Suprapubic skin (tissue), 4 donors: Measurements from ENCODE around the gene YIPF3.
"Not testable (repeated sequence)": the region's sequence is repeated elsewhere in the genome, so short reads cannot be mapped to it uniquely, and the experiment has no call there.

ENCODE experiments used
- POLR2A ChIP-seq, 2 donors: fragments of 450-650 bp; IDR thresholded peaks; one replicate each; pipeline ENCODE4 v1.6.1; 2017; ENCODE audit warnings: antibody characterized with exemption in 2 of 2, mild to moderate bottlenecking in 2 of 2, moderate library complexity in 2 of 2
- POLR2AphosphoS5 ChIP-seq, 3 donors: sonication (generic); formaldehyde crosslinking; IDR thresholded peaks; one replicate each; pipeline ENCODE4 v1.6.1; 2017; ENCODE audit warnings: antibody characterized with exemption in 3 of 3
- TF ChIP-seq, protein P1 (sequence below), 2 donors: fragments of 200-600 bp in 1 of 2; fragments of 450-650 bp in 1 of 2; sonication (generic) in 1 of 2; IDR thresholded peaks; one replicate each; pipeline ENCODE4 v1.5.1; 2016 to 2019; ENCODE audit warnings: antibody characterized with exemption in 2 of 2, mild to moderate bottlenecking in 1 of 2, moderate library complexity in 1 of 2

DNA sequence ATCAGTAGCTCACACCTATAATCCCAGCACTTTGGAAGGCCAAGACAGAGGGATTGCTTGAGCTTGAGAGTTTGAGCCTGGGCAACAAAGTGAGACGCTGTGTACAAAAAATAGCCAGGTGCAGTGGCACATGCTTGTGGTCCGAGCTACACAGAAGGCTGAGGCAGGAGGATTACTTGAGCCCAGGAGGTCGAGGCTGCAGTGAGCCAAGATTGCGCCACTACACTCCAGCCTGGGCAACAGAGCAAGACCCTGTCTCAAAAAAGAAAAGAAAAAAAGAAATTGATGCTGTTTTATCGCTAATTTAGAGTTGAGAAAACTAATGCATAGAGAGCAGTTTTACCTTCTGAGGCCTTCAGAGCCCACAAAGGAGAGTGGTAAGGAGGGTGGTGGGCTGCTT, 18.4 kb downstream of the YIPF3 start:
- TF ChIP-seq POLR2AphosphoS5, POLR2A (IDR thresholded peaks at IDR 0.05): not testable (repeated sequence)
- TF ChIP-seq, protein P1, sequence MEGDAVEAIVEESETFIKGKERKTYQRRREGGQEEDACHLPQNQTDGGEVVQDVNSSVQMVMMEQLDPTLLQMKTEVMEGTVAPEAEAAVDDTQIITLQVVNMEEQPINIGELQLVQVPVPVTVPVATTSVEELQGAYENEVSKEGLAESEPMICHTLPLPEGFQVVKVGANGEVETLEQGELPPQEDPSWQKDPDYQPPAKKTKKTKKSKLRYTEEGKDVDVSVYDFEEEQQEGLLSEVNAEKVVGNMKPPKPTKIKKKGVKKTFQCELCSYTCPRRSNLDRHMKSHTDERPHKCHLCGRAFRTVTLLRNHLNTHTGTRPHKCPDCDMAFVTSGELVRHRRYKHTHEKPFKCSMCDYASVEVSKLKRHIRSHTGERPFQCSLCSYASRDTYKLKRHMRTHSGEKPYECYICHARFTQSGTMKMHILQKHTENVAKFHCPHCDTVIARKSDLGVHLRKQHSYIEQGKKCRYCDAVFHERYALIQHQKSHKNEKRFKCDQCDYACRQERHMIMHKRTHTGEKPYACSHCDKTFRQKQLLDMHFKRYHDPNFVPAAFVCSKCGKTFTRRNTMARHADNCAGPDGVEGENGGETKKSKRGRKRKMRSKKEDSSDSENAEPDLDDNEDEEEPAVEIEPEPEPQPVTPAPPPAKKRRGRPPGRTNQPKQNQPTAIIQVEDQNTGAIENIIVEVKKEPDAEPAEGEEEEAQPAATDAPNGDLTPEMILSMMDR (IDR thresholded peaks at IDR 0.05): not testable (repeated sequence)
